K562 (cell line): ENCODE measurements around the gene CLIC1. TPM values are rescaled to one million over a fixed set of nuclear protein-coding genes. Genes with fewer than 3 reads are reported as not detected.
A peak's percentile ranks its signal among the peaks of the same experiment; 100 is the strongest.

Experiments
- ASH1L ChIP-seq: fragments of 450-650 bp; IDR thresholded peaks from 2 replicates; pipeline ENCODE4 v1.6.1; 2018; ENCODE audit warnings: borderline replicate concordance, mild to moderate bottlenecking, low read depth; ENCODE audit not compliant: partially characterized antibody
- CBX5 ChIP-seq: IDR thresholded peaks from 2 replicates; pipeline ENCODE4 v1.6.1; 2014; ENCODE audit warnings: low read depth, borderline replicate concordance
- CHD4 ChIP-seq: fragments of 200-600 bp; sonication (generic); IDR thresholded peaks from 3 replicates; pipeline ENCODE4 v1.6.1; 2012; ENCODE audit warnings: low read depth, mild to moderate bottlenecking, mixed read lengths, low read length, inconsistent platforms; ENCODE audit not compliant: insufficient read depth, insufficient replicate concordance, poor library complexity, severe bottlenecking
- ELF4 ChIP-seq: fragments of 450-650 bp; formaldehyde crosslinking; IDR thresholded peaks from 2 replicates; pipeline ENCODE4 v1.4.0; 2022; ENCODE audit warnings: missing genetic modification characterization
- ETV6 ChIP-seq, 3 experiments: fragments of 150-350 bp in 1 of 3; sonication (generic) in 1 of 3; formaldehyde crosslinking in 1 of 3; IDR thresholded peaks; 2 replicates each; pipeline versions ENCODE4 v1.6.1 to v1.8.0; 2014 to 2022; ENCODE audit warnings: borderline replicate concordance in 2 of 3, low read depth in 2 of 3, antibody characterized with exemption in 1 of 3, low read length in 1 of 3, mild to moderate bottlenecking in 1 of 3, missing genetic modification reagents in 1 of 3
- EWSR1 ChIP-seq: fragments of 450-650 bp; IDR thresholded peaks from 2 replicates; pipeline ENCODE4 v1.6.1; 2018; ENCODE audit warnings: borderline replicate concordance, mild to moderate bottlenecking, low read depth, moderate library complexity; ENCODE audit not compliant: partially characterized antibody
- EZH2 ChIP-seq: IDR thresholded peaks from 2 replicates; pipeline ENCODE4 v1.6.1; 2012; ENCODE audit warnings: low read depth, mild to moderate bottlenecking, inconsistent platforms, low read length, borderline replicate concordance
- ILF3 ChIP-seq: fragments of 450-650 bp; IDR thresholded peaks from 2 replicates; pipeline ENCODE4 v1.6.1; 2018; ENCODE audit warnings: antibody characterized with exemption, mild to moderate bottlenecking, moderate library complexity, borderline replicate concordance
- KAT2B ChIP-seq: IDR thresholded peaks from one replicate; pipeline ENCODE4 v1.6.1; 2012; ENCODE audit warnings: low read depth, mild to moderate bottlenecking, control low read depth, inconsistent platforms, low read length, moderate library complexity
- LARP7 ChIP-seq: fragments of 450-650 bp; IDR thresholded peaks from 2 replicates; pipeline ENCODE4 v1.6.1; 2016
- MXD1 ChIP-seq: fragments of 250-450 bp; sonication (Bioruptor Pico); IDR thresholded peaks from 2 replicates; pipeline ENCODE4 v1.8.0; 2021; ENCODE audit warnings: borderline replicate concordance, mild to moderate bottlenecking, moderate library complexity; ENCODE audit not compliant: poor library complexity, severe bottlenecking
- POLR2H ChIP-seq: IDR thresholded peaks from 2 replicates; pipeline ENCODE4 v1.6.1; 2016; ENCODE audit warnings: missing genetic modification characterization, low read depth, mild to moderate bottlenecking, control low read depth, missing compliant biosample characterization, moderate library complexity
- RFX7 ChIP-seq: fragments of 250-450 bp; sonication (Bioruptor Pico); IDR thresholded peaks from 2 replicates; pipeline ENCODE4 v1.5.1; 2021; ENCODE audit warnings: mild to moderate bottlenecking
- TRIM28 ChIP-seq: fragments of 450-650 bp; IDR thresholded peaks from 2 replicates; pipeline ENCODE4 v1.6.1; 2017
- ZBTB1 ChIP-seq: sonication (generic); formaldehyde crosslinking; IDR thresholded peaks from 2 replicates; pipeline ENCODE4 v1.8.1; 2023; ENCODE audit warnings: missing genetic modification reagents, low read depth, mild to moderate bottlenecking, borderline replicate concordance
- ZC3H11A ChIP-seq: IDR thresholded peaks from 2 replicates; pipeline ENCODE4 v1.6.1; 2012; ENCODE audit warnings: low read depth, low read length, improper control_type of control experiment
- ZNF12 ChIP-seq: sonication (generic); formaldehyde crosslinking; IDR thresholded peaks from 2 replicates; pipeline ENCODE4 v1.4.0; 2020; ENCODE audit warnings: mild to moderate bottlenecking, missing genetic modification reagents
- ZNF175 ChIP-seq: fragments of 200-800 bp; sonication (Bioruptor generic); IDR thresholded peaks from 2 replicates; pipeline ENCODE4 v1.6.1; 2016; ENCODE audit warnings: low read depth, mild to moderate bottlenecking, missing genetic modification characterization, missing compliant biosample characterization
- ZNF668 ChIP-seq: fragments of 250-450 bp; sonication (Bioruptor Pico); IDR thresholded peaks from 2 replicates; pipeline ENCODE4 v1.8.0; 2022; ENCODE audit warnings: mild to moderate bottlenecking, inconsistent platforms
- polyA plus RNA-seq, 8 experiments: library from polyadenylated mRNA; depleted of rRNA in 4 of 8; stranded (reverse) in 5 of 8; unstranded in 3 of 8; fragments of >200 nt; fragmentation: Nextera tagmentation in 2 of 8; fragmentation: Illumina TruSeq in 1 of 8; extraction: Ambion mirVana in 2 of 8; extraction: Trizol in 1 of 8; gene quantifications; 2 replicates each; pipeline versions ENCODE4 v1.2.1 to v1.2.3, GENCODE V29; 2011 to 2014; ENCODE audit warnings: inconsistent platforms in 1 of 8, missing spikeins in 1 of 8
- total RNA-seq, 7 experiments: library from RNA; depleted of rRNA in 6 of 7; stranded (reverse); fragments of >200 nt in 6 of 7; fragmentation: Illumina TruSeq in 2 of 7; extraction: Trizol in 2 of 7; gene quantifications; 2 replicates each; pipeline versions ENCODE4 v1.2.1 to v1.2.3, GENCODE V29; 2011 to 2021; ENCODE audit warnings: low replicate concordance in 1 of 7
- TF ChIP-seq, protein P1 (sequence below), 2 experiments: fragments of 250-450 bp in 1 of 2; fragments of 450-650 bp in 1 of 2; sonication (Bioruptor Pico) in 1 of 2; IDR thresholded peaks; 2 replicates each; pipeline versions ENCODE4 v1.6.1 to v1.8.0; 2016 to 2021; ENCODE audit warnings: mild to moderate bottlenecking in 2 of 2, moderate library complexity in 2 of 2, missing compliant biosample characterization in 1 of 2, missing genetic modification characterization in 1 of 2
- TF ChIP-seq, protein P2 (sequence below): sonication (generic); formaldehyde crosslinking; IDR thresholded peaks from 2 replicates; pipeline ENCODE4 v1.8.0; 2022; ENCODE audit warnings: missing genetic modification reagents, mild to moderate bottlenecking, borderline replicate concordance
- TF ChIP-seq, protein P3 (sequence below): fragments of 250-450 bp; sonication (Bioruptor Pico); IDR thresholded peaks from 2 replicates; pipeline ENCODE4 v1.5.0; 2020; ENCODE audit warnings: mild to moderate bottlenecking, borderline replicate concordance

CLIC1 gene
- total and polyA plus RNA-seq, 9 of the 15 experiments (the other 6 are each of a cell fraction or from before 2014, with no cell fraction given) = 1,267 to 2,419 (median 1,808) TPM

- TF ChIP-seq MXD1 (CRISPR knock-in tag) = no peak
- no peak for TF ChIP-seq CBX5
- no peak for TF ChIP-seq RFX7
- no peak; the same call in 1 of the 2 replicates for TF ChIP-seq EZH2
- peak; percentile 88 for TF ChIP-seq CHD4
- TF ChIP-seq, protein P1, sequence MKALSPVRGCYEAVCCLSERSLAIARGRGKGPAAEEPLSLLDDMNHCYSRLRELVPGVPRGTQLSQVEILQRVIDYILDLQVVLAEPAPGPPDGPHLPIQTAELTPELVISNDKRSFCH (CRISPR knock-in tag; IDR thresholded peaks at IDR 0.05) = no peak
- TF ChIP-seq, protein P1 (tag; IDR thresholded peaks at IDR 0.05) = peak; percentile 94
- no peak for TF ChIP-seq ZNF175
- TF ChIP-seq ZNF12 (CRISPR knock-in tag) = peak; percentile 54; the same call in 1 of the 2 replicates
- no peak; the same call in 1 of the 2 replicates for TF ChIP-seq POLR2H (tag)
- TF ChIP-seq ETV6 (IDR thresholded peaks at IDR 0.05; ENCODE audit: borderline replicate concordance in 1 of 2, low read depth in 2 of 2, low read length in 1 of 2) = peak in 1 of 2 experiments; percentile 48; a peak in 1 of 4 replicates
- 0 out of 2 replicates have a peak, but pooled peaks have one; percentile 34 for TF ChIP-seq ETV6 (CRISPR knock-in tag; IDR thresholded peaks at IDR 0.05; ENCODE audit: borderline replicate concordance)
- TF ChIP-seq, protein P2, sequence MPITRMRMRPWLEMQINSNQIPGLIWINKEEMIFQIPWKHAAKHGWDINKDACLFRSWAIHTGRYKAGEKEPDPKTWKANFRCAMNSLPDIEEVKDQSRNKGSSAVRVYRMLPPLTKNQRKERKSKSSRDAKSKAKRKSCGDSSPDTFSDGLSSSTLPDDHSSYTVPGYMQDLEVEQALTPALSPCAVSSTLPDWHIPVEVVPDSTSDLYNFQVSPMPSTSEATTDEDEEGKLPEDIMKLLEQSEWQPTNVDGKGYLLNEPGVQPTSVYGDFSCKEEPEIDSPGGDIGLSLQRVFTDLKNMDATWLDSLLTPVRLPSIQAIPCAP (CRISPR knock-in tag) = no peak
- TF ChIP-seq ZBTB1 (CRISPR knock-in tag) = no peak
- TF ChIP-seq TRIM28 = peak; percentile 63; the same call in 1 of the 2 replicates
- TF ChIP-seq KAT2B = no peak
- no peak for TF ChIP-seq EWSR1
- TF ChIP-seq ZC3H11A = no peak
- TF ChIP-seq, protein P3, sequence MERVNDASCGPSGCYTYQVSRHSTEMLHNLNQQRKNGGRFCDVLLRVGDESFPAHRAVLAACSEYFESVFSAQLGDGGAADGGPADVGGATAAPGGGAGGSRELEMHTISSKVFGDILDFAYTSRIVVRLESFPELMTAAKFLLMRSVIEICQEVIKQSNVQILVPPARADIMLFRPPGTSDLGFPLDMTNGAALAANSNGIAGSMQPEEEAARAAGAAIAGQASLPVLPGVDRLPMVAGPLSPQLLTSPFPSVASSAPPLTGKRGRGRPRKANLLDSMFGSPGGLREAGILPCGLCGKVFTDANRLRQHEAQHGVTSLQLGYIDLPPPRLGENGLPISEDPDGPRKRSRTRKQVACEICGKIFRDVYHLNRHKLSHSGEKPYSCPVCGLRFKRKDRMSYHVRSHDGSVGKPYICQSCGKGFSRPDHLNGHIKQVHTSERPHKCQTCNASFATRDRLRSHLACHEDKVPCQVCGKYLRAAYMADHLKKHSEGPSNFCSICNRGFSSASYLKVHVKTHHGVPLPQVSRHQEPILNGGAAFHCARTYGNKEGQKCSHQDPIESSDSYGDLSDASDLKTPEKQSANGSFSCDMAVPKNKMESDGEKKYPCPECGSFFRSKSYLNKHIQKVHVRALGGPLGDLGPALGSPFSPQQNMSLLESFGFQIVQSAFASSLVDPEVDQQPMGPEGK (CRISPR knock-in tag) = peak; percentile 78; the same call in 1 of the 2 replicates
- peak; percentile 89 for TF ChIP-seq ELF4 (CRISPR knock-in tag)
- no peak for TF ChIP-seq ILF3
- TF ChIP-seq LARP7 = peak; percentile 13; the same call in 1 of the 2 replicates
- no peak for TF ChIP-seq ASH1L
- TF ChIP-seq ZNF668 (CRISPR knock-in tag) = peak; percentile 83; the same call in 1 of the 2 replicates
Measured at GRCh38 chr6:31690231-31691077, 45.9 kb downstream of the CLIC1 start (continued).
